GM12865 (cell line): ENCODE measurements around the gene TMEM245.

Experiments used
- DNase-seq: peaks from one replicate; pipeline ENCODE4 v3.0.0; 2010; ENCODE audit warnings: low read depth
- H3K4me3 ChIP-seq: 2 replicates; pipeline ENCODE4 v1.5.1; 2011; ENCODE audit warnings: mild to moderate bottlenecking, low read depth, low read length, control low read depth
- TF ChIP-seq, protein P1 (sequence below): IDR thresholded peaks from 2 replicates; pipeline ENCODE4 v1.5.1; 2011; ENCODE audit warnings: low read length, control low read depth, low read depth, inconsistent platforms; ENCODE audit not compliant: insufficient read depth; ENCODE audit errors: missing control alignments

The TMEM245 gene

GRCh38 chr9:109020581-109021511 is 98.9 kb downstream of the TMEM245 start:
- no peak overlapping the region for H3K4me3 ChIP-seq
- no peak for DNase-seq
- TF ChIP-seq, protein P1, sequence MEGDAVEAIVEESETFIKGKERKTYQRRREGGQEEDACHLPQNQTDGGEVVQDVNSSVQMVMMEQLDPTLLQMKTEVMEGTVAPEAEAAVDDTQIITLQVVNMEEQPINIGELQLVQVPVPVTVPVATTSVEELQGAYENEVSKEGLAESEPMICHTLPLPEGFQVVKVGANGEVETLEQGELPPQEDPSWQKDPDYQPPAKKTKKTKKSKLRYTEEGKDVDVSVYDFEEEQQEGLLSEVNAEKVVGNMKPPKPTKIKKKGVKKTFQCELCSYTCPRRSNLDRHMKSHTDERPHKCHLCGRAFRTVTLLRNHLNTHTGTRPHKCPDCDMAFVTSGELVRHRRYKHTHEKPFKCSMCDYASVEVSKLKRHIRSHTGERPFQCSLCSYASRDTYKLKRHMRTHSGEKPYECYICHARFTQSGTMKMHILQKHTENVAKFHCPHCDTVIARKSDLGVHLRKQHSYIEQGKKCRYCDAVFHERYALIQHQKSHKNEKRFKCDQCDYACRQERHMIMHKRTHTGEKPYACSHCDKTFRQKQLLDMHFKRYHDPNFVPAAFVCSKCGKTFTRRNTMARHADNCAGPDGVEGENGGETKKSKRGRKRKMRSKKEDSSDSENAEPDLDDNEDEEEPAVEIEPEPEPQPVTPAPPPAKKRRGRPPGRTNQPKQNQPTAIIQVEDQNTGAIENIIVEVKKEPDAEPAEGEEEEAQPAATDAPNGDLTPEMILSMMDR = no peak

- no peak overlapping the region for H3K4me3 ChIP-seq
- TF ChIP-seq, protein P1 = no peak
- no peak for DNase-seq
These were observed 99.6 kb downstream of the TMEM245 start for GRCh38 chr9:109020113-109020512.

DNA sequence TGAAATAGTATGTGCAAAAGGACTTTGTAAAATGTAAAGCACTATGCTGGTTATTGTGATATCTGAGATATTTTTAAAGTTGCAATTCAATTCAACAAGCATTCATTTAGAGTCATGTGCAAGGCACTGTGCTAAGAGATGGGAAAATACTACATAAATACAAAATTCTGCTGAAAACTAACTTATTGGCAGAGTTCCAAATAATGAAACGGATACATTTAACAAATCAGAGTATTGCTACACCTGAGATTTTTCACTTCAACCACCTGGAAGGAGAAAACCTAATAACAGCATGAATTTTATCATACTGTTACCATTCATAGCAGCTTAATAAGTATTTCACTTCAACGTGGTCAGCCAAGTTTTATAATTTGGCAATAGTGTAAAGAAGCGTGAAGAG is 100.3 kb downstream of the TMEM245 start:
- H3K4me3 ChIP-seq = no peak overlapping the region
- TF ChIP-seq, protein P1 = no peak
- no peak for DNase-seq

DNA sequence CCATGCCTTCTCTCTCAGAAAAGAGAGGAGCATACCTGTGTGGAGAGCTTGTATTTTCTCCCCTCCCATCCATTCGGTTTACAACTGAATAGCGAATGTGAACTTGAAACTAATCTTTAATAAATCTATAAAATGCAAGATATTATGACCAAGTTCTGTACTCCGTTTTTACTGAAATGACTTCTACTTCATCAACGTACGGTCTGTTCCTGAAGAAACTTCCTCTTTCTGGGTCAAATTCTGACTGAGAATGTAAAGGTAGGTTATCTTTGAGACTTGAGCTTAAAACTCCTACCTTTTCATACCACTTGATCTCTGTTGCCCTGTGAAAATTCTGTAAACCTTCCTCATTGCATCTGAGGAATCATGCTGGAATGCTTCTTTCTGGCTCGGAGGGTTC is 102.3 kb downstream of the TMEM245 start:
- DNase-seq = peak; percentile 49
- TF ChIP-seq, protein P1 = no peak
- no peak overlapping the region for H3K4me3 ChIP-seq

DNA sequence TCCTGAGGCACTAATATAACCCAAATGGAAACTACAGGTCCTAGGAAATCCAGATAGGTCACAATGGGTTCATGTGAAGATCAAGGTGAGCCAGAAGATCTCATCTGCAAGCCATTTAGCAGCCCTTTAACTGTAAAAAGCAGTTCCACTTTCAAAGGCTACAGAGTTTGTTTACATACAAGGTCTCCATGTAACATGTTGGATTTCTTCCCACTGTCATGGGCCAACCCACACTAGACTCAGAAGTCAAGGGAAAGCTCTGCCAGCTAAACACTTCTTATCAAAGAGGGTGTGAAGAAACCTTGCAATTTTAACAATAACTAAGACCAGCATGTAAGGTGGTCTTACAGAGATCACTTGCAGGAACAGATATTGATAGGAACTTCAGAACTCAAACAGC is 102.7 kb downstream of the TMEM245 start:
- H3K4me3 ChIP-seq = no peak overlapping the region
- no peak for DNase-seq
- TF ChIP-seq, protein P1 = no peak

DNA sequence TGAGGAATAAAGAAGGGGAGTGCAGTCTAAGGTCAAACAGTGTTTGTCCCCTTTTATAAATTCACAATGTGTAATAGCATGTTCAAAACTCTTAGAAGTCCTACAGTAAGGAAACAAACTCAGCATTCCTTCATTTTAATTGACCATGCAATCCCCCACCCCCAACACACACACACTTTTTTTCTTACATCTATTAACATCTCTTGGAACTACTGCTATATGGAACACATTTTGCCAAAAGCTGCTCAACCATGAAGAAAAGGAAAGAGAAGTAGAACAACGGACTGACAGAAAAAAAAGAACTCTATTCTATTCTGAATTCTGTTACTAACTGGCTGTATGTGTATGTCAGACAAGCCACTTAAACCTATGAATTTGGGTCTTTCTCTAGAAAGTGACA is 103.6 kb downstream of the TMEM245 start:
- no peak for DNase-seq
- H3K4me3 ChIP-seq = no peak overlapping the region
- TF ChIP-seq, protein P1 = no peak

GRCh38 chr9:109014608-109015280 is 105.0 kb downstream of the TMEM245 start:
- DNase-seq = no peak
- no peak overlapping the region for H3K4me3 ChIP-seq
- TF ChIP-seq, protein P1 = no peak
